GM20000 (cell line): ENCODE data around the gene ZNF547.

Experiments used
- DNase-seq: peaks from one replicate; pipeline ENCODE4 v3.0.0; 2012; ENCODE audit warnings: low spot score
- CTCF ChIP-seq: IDR thresholded peaks from 2 replicates; pipeline ENCODE4 v1.5.1; 2012; ENCODE audit warnings: mild to moderate bottlenecking, control low read depth; ENCODE audit errors: extremely low read depth, missing control alignments

Gene ZNF547

DNA sequence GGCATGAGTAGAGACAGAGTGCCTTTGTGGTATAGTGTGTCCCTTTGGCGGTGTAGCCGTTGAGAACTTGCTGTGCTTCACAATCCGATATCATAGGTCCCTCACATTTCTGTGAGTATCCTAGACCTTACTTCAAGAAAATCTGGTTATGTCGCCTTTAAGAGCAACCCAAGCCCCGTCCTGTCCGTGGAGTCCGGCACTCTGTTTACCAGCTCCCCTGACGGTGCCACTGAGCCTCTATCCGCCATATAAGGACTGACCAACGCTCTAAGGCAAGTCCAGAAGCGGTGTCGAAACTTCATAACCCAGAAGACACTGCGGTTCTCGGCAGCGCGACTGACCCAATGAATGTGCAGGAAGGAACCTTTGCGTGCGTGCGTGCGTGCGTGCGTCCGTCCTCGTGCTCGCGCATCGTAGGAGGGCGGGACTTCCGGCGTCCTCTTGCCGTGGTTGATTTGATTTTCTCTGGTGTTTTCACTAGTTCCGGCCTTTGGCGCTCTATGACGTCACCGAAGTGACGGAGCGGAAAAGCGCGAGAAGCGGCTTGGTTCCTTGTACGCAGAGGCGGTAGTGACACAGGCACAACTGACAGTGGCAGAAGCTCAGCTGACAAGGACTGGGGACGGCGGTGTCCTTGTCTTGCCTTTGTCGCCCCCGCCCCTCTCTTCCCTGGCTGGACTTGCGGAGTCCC lies at the start of gene ZNF547, which contains the start of gene TRAPPC2B:
ZNF547 (plus strand) TSS at position 555 of the 691 bp plus-strand sequence. CDS start 5,005 bp downstream, outside the sequence.
TRAPPC2B (plus strand) TSS at position 555 of the 691 bp plus-strand sequence. CDS start 1,283 bp downstream, outside the sequence.
- peak; percentile 89 for DNase-seq
- TF ChIP-seq CTCF, result no peak

DNA sequence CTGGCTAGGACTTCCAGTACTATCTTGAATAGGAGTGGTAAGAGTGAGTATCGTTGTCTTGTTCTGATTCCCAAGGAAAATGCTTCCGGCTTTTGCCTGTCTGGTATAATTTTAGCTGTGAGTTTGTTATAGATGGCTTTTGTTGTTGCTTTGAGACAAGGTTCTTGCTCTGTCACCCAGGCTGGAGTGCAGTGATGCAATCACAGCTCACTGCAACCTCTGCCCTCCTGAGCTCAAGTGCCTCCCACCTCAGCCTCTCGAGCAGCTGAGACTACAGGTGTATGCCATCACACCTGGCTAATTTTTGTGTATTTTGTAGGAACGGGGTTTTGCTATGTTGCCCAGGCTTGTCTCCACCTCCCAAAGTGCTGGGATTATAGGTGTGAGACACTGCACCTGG lies 49.2 kb upstream of the ZNF547 start:
- no peak for DNase-seq
- no peak for TF ChIP-seq CTCF

DNA sequence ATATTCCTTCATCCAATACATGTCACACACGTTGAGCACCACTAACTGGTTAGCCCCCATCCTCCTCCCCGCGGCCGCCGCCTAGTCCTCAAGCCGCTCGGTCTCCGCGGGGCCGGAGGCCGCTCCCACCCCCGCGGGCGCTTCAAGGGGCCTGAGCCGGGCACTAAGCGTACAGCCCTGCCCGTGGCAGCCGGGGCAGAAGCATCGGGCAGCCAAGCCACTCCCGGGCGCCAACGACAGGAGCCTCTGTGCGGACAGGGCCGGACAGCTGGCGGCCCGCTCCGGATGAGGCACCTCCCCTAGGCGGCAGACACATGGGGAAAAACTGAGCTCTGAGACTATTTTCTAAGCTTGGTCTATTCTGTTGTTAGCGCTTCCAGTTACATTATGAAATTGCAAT lies 45.8 kb upstream of the ZNF547 start:
- no peak for TF ChIP-seq CTCF
- no peak for DNase-seq

- no peak for TF ChIP-seq CTCF
Measured at GRCh38 chr19:57319869-57320179, 43.5 kb upstream of the ZNF547 start.

DNA sequence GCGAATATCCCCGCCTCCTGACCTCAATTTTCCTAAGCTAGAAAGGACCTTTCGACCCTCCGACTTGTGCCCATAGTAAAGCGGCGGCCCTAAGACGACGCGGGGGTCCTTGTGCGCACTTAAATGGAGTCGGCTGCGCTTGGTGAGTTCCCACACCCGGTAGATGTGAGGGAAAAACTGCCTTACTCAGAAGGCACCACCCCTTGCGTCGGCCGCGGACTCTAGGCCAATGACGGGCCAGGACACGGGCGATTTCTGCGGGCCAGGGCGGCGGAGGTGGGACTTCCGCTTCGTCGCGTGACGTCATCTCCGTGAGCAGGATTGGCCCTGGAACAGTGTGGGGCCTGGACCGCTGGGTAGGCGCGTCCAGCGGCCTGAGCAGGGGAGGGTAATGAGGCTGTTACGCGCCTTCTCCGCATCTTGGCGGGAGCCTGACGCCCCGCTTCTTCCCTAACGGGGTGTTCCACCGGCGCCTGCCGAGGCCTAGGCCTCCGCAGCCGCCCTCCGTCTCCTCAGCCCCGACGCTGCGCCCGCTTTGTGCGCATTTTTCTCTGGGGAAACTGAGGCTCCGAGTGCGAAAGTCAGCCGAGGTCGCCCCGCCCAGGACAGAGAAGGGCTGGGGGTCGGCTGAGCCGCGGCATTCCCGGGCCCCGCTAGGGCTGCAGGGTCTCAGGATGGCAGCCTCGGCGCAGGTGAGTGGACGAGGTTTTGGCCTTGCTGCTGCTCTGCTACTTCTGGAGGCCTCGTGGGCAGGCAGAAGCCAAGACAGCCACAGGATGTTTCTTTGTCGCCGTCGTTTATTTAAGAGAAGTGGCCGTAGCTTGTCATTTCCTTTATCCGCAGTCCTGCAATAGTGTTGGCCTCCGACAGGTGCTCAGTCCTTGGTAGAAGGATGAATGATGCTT lies 42.9 kb upstream of the ZNF547 start, which contains the start of gene ZNF543:
ZNF543 (plus strand) TSS at position 293 of the 905 bp plus-strand sequence; CDS start at position 675, 382 bp downstream.
- peak; percentile 97 for DNase-seq
- no peak for TF ChIP-seq CTCF

More at GRCh38 chr19:57319869-57320179, 43.5 kb upstream of the ZNF547 start:
- DNase-seq, result no peak

GRCh38 chr19:57321116-57321515 lies 42.2 kb upstream of the ZNF547 start:
- TF ChIP-seq CTCF, result no peak
- no peak for DNase-seq

- DNase-seq, result no peak
- no peak for TF ChIP-seq CTCF
Measured at GRCh38 chr19:57321751-57322150, 41.6 kb upstream of the ZNF547 start.
